Measurements from ENCODE around the gene TNFRSF1B.

Gene TNFRSF1B

DNA sequence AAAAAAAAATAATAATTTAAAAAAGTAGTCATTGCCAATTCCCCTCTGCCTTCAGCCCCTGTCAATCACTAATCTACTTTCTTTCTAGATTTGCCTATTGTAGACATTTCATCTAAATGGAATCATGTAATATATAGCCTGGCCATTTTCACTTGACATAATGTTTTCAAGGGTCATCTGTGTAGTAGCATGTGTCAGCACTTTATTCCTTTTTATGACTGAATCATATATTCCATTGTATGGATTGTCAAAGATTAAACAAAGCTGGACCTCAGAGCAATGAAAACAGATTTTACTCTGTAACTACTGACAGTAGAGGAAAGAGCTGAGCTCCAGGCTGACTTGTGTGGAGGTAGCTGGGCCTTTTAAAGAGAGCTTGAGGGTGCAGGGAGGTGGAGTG lies 78.9 kb downstream of the TNFRSF1B start:
- Histone ChIP-seq H3K27ac (replicated peaks; ENCODE audit: low read length) (no peak overlapping the region), H3K9me3 (replicated peaks in 1 of 2; ENCODE audit: control insufficient read depth in 2 of 2, insufficient read depth in 1 of 2, low read depth in 1 of 2, low read length in 2 of 2) (no peaks in the 10 kb centered on the region), H3K79me1 (ENCODE audit: low read depth, low read length) (no peaks in the 10 kb centered on the region), H2BK5ac (ENCODE audit: low read length) (no peak overlapping the region), H3K18ac (ENCODE audit: low read length) (no peak overlapping the region), H4K8ac (ENCODE audit: low read depth, low read length) (no peak overlapping the region), H3K27me3 (ENCODE audit: control insufficient read depth in 3 of 3, insufficient read depth in 3 of 3, low read depth in 1 of 3, low read length in 3 of 3) (no peaks in the 10 kb centered on the region), H2BK120ac (ENCODE audit: low read depth, low read length) (no peak overlapping the region), H2BK15ac (ENCODE audit: low read length) (no peak overlapping the region), H2AFZ (ENCODE audit: low read length) (no peak overlapping the region), H3K36me3 (replicated peaks in 1 of 2; ENCODE audit: control insufficient read depth in 2 of 2, insufficient read depth in 2 of 2, low read length in 2 of 2) (peaks cover 10 to 57% of the 10 kb centered on the region in 2 donors), H3K9ac (ENCODE audit: low read depth, low read length, poor library complexity) (no peak overlapping the region), H3K23ac (ENCODE audit: low read depth, low read length, poor library complexity) (no peak overlapping the region), H3K4me1 (ENCODE audit: control insufficient read depth in 2 of 2, insufficient read depth in 1 of 2, low read depth in 1 of 2, low read length in 2 of 2) (peaks cover 0 to 9% of the 10 kb centered on the region in 2 donors), H3K4me3 (ENCODE audit: low read length in 2 of 2) (no peak overlapping the region), H3K4ac (ENCODE audit: low read length) (no peak overlapping the region), H2BK12ac (ENCODE audit: low read length) (no peak overlapping the region), H3K14ac (ENCODE audit: low read length) (no peak overlapping the region), H4K91ac (ENCODE audit: low read depth, low read length, poor library complexity) (no peak overlapping the region), H3K4me2 (ENCODE audit: insufficient read depth, low read length, poor library complexity, severe bottlenecking) (no peak overlapping the region), H2AK5ac (ENCODE audit: low read depth, low read length) (no peak overlapping the region)
- no peak for DNase-seq (ENCODE audit: low spot score)

DNA sequence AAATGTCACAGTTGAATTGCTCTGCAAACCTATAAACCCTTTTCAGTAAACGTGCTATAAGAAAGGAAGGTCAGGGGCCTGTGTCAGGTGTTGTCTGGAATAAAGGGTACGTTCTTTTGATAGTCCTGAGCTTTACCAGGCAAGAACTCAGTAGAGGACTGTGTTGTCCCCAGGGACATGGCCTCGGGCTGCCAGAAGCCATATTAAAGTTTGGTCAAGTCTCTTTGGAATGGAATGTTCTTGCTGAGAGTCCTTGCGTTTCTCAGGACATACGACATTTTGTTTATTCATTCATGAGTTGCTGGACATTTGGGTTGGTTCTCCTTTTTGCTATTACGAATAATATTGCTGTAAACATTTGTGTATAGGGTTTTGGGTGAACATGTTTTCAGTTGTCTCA lies 79.8 kb downstream of the TNFRSF1B start:
- Histone ChIP-seq H4K8ac (ENCODE audit: low read depth, low read length) (no peak overlapping the region), H2BK15ac (ENCODE audit: low read length) (no peak overlapping the region), H2AFZ (ENCODE audit: low read length) (no peak overlapping the region), H3K18ac (ENCODE audit: low read length) (no peak overlapping the region), H4K91ac (ENCODE audit: low read depth, low read length, poor library complexity) (no peak overlapping the region), H3K14ac (ENCODE audit: low read length) (no peak overlapping the region), H3K4ac (ENCODE audit: low read length) (no peak overlapping the region), H3K9ac (ENCODE audit: low read depth, low read length, poor library complexity) (no peak overlapping the region), H3K27ac (replicated peaks; ENCODE audit: low read length) (no peak overlapping the region), H2BK120ac (ENCODE audit: low read depth, low read length) (no peak overlapping the region), H3K4me2 (ENCODE audit: insufficient read depth, low read length, poor library complexity, severe bottlenecking) (no peak overlapping the region), H3K4me1 (ENCODE audit: control insufficient read depth in 2 of 2, insufficient read depth in 1 of 2, low read depth in 1 of 2, low read length in 2 of 2) (peaks cover 0 to 9% of the 10 kb centered on the region in 2 donors), H3K79me1 (ENCODE audit: low read depth, low read length) (no peaks in the 10 kb centered on the region), H3K9me3 (replicated peaks in 1 of 2; ENCODE audit: control insufficient read depth in 2 of 2, insufficient read depth in 1 of 2, low read depth in 1 of 2, low read length in 2 of 2) (no peaks in the 10 kb centered on the region), H2BK12ac (ENCODE audit: low read length) (no peak overlapping the region), H3K36me3 (replicated peaks in 1 of 2; ENCODE audit: control insufficient read depth in 2 of 2, insufficient read depth in 2 of 2, low read length in 2 of 2) (peaks cover 12 to 64% of the 10 kb centered on the region in 2 donors), H2BK5ac (ENCODE audit: low read length) (no peak overlapping the region), H2AK5ac (ENCODE audit: low read depth, low read length) (no peak overlapping the region), H3K27me3 (ENCODE audit: control insufficient read depth in 3 of 3, insufficient read depth in 3 of 3, low read depth in 1 of 3, low read length in 3 of 3) (no peaks in the 10 kb centered on the region), H3K4me3 (ENCODE audit: low read length in 2 of 2) (no peak overlapping the region), H3K23ac (ENCODE audit: low read depth, low read length, poor library complexity) (no peak overlapping the region)
- WGBS, 2 donors (ENCODE audit: extremely low coverage in 2 of 2, insufficient read length in 2 of 2, insufficient replicate concordance in 1 of 2), result no CpG with 5 or more reads among the region's 6 CpGs
- no peak for DNase-seq (ENCODE audit: low spot score)

DNA sequence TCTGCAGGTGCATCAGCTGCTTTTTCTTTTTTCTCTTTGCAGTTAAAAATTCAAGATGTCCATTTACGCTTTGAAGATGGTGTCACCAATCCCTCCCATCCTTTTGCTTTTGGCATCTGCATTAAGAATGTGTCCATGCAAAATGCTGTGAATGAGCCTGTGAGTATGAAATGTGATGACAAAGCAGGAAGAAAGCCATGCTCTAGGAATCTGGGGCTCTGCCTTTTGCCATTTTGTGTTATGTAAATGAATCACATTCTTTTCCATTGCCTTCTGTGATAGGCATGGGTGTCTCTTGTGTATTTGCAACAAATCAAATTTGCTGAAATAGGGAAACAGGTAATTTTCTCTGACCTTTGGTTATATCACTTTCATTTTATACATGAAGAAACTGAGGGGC lies 82.4 kb downstream of the TNFRSF1B start:
- no peaks in the 10 kb centered on the region for H3K27me3 ChIP-seq (ENCODE audit: control insufficient read depth in 3 of 3, insufficient read depth in 3 of 3, low read depth in 1 of 3, low read length in 3 of 3)
- no peak overlapping the region for H3K27ac ChIP-seq (replicated peaks; ENCODE audit: low read length)
- H2AFZ ChIP-seq (ENCODE audit: low read length), result no peak overlapping the region
- H3K4me2 ChIP-seq (ENCODE audit: insufficient read depth, low read length, poor library complexity, severe bottlenecking), result no peak overlapping the region
- no peak overlapping the region for H2BK5ac ChIP-seq (ENCODE audit: low read length)
- no peak for DNase-seq (ENCODE audit: low spot score)
- H3K9me3 ChIP-seq (replicated peaks in 1 of 2; ENCODE audit: control insufficient read depth in 2 of 2, insufficient read depth in 1 of 2, low read depth in 1 of 2, low read length in 2 of 2), result no peaks in the 10 kb centered on the region
- peaks cover 0 to 9% of the 10 kb centered on the region in 2 donors for H3K4me1 ChIP-seq (ENCODE audit: control insufficient read depth in 2 of 2, insufficient read depth in 1 of 2, low read depth in 1 of 2, low read length in 2 of 2)
- no peaks in the 10 kb centered on the region for H3K79me1 ChIP-seq (ENCODE audit: low read depth, low read length)
- no peak overlapping the region for H2BK120ac ChIP-seq (ENCODE audit: low read depth, low read length)
- no peak overlapping the region for H3K4ac ChIP-seq (ENCODE audit: low read length)
- no peak overlapping the region for H3K18ac ChIP-seq (ENCODE audit: low read length)
- H2AK5ac ChIP-seq (ENCODE audit: low read depth, low read length), result no peak overlapping the region
- WGBS, 2 donors (ENCODE audit: extremely low coverage in 2 of 2, insufficient read length in 2 of 2, insufficient replicate concordance in 1 of 2), result no CpG with 5 or more reads among the region's 1 CpG
- no peak overlapping the region for H3K9ac ChIP-seq (ENCODE audit: low read depth, low read length, poor library complexity)
- H3K23ac ChIP-seq (ENCODE audit: low read depth, low read length, poor library complexity), result no peak overlapping the region
- no peak overlapping the region for H4K91ac ChIP-seq (ENCODE audit: low read depth, low read length, poor library complexity)
- no peak overlapping the region for H3K4me3 ChIP-seq (ENCODE audit: low read length in 2 of 2)
- no peak overlapping the region for H2BK15ac ChIP-seq (ENCODE audit: low read length)
- H3K14ac ChIP-seq (ENCODE audit: low read length), result no peak overlapping the region
- no peak overlapping the region for H2BK12ac ChIP-seq (ENCODE audit: low read length)
- H4K8ac ChIP-seq (ENCODE audit: low read depth, low read length), result no peak overlapping the region
- peaks cover 13 to 62% of the 10 kb centered on the region in 2 donors for H3K36me3 ChIP-seq (replicated peaks in 1 of 2; ENCODE audit: control insufficient read depth in 2 of 2, insufficient read depth in 2 of 2, low read length in 2 of 2)

- no peaks in the 10 kb centered on the region for H3K9me3 ChIP-seq (replicated peaks in 1 of 2; ENCODE audit: control insufficient read depth in 2 of 2, insufficient read depth in 1 of 2, low read depth in 1 of 2, low read length in 2 of 2)
- no peak overlapping the region for H2BK120ac ChIP-seq (ENCODE audit: low read depth, low read length)
- H2AFZ ChIP-seq (ENCODE audit: low read length), result no peak overlapping the region
- no peak overlapping the region for H3K4me3 ChIP-seq (ENCODE audit: low read length in 2 of 2)
- H3K4me1 ChIP-seq (ENCODE audit: control insufficient read depth in 2 of 2, insufficient read depth in 1 of 2, low read depth in 1 of 2, low read length in 2 of 2), result peaks cover 0 to 9% of the 10 kb centered on the region in 2 donors
- peaks cover 10 to 58% of the 10 kb centered on the region in 2 donors for H3K36me3 ChIP-seq (replicated peaks in 1 of 2; ENCODE audit: control insufficient read depth in 2 of 2, insufficient read depth in 2 of 2, low read length in 2 of 2)
- H3K23ac ChIP-seq (ENCODE audit: low read depth, low read length, poor library complexity), result no peak overlapping the region
- no peaks in the 10 kb centered on the region for H3K27me3 ChIP-seq (ENCODE audit: control insufficient read depth in 3 of 3, insufficient read depth in 3 of 3, low read depth in 1 of 3, low read length in 3 of 3)
- no peak overlapping the region for H3K27ac ChIP-seq (replicated peaks; ENCODE audit: low read length)
- H4K91ac ChIP-seq (ENCODE audit: low read depth, low read length, poor library complexity), result no peak overlapping the region
- H3K14ac ChIP-seq (ENCODE audit: low read length), result no peak overlapping the region
- DNase-seq (ENCODE audit: low spot score), result no peak
- H3K4ac ChIP-seq (ENCODE audit: low read length), result no peak overlapping the region
- WGBS, 2 donors (ENCODE audit: extremely low coverage in 2 of 2, insufficient read length in 2 of 2, insufficient replicate concordance in 1 of 2), result no CpG with 5 or more reads among the region's 6 CpGs
- H3K9ac ChIP-seq (ENCODE audit: low read depth, low read length, poor library complexity), result no peak overlapping the region
- H3K79me1 ChIP-seq (ENCODE audit: low read depth, low read length), result no peaks in the 10 kb centered on the region
- H3K4me2 ChIP-seq (ENCODE audit: insufficient read depth, low read length, poor library complexity, severe bottlenecking), result no peak overlapping the region
- no peak overlapping the region for H3K18ac ChIP-seq (ENCODE audit: low read length)
- H2AK5ac ChIP-seq (ENCODE audit: low read depth, low read length), result no peak overlapping the region
- H2BK5ac ChIP-seq (ENCODE audit: low read length), result no peak overlapping the region
- no peak overlapping the region for H2BK12ac ChIP-seq (ENCODE audit: low read length)
- H4K8ac ChIP-seq (ENCODE audit: low read depth, low read length), result no peak overlapping the region
- H2BK15ac ChIP-seq (ENCODE audit: low read length), result no peak overlapping the region
Measured at GRCh38 chr1:12249748-12250147, 83.0 kb downstream of the TNFRSF1B start.

Measured in neuronal stem cell (in vitro differentiated cells).